GM12891 (cell line): ENCODE measurements around the gene ID3.

Experiments used
- POLR2A ChIP-seq: IDR thresholded peaks from 2 replicates; pipeline ENCODE4 v1.6.1; 2011; ENCODE audit warnings: low read depth, low read length, control low read depth
- POLR2AphosphoS5 ChIP-seq: IDR thresholded peaks from 2 replicates; pipeline ENCODE4 v1.6.1; 2011; ENCODE audit warnings: low read depth, low read length, control low read depth
- SPI1 ChIP-seq: IDR thresholded peaks from 2 replicates; pipeline ENCODE4 v1.6.1; 2011; ENCODE audit warnings: low read depth, low read length, control low read depth

GRCh38 chr1:23589585-23589986, 30.3 kb upstream of the ID3 start:
- TF ChIP-seq POLR2A (no peak), POLR2AphosphoS5 (no peak), SPI1 (no peak)
